Fibroblast of villous mesenchyme (primary cell): ENCODE data around the gene SPATS2. TPM values are rescaled to one million over a fixed set of nuclear protein-coding genes. Genes with fewer than 3 reads are reported as not detected.
A peak's percentile ranks its signal among the peaks of the same experiment; 100 is the strongest.

ENCODE experiments used
- DNase-seq: peaks from one replicate; pipeline ENCODE4 v3.0.0-alpha.2; 2010; ENCODE audit warnings: low read depth
- H3K4me3 ChIP-seq: 2 replicates; pipeline ENCODE4 v1.5.1; 2011; ENCODE audit warnings: low read depth, mild to moderate bottlenecking, low read length
- total RNA-seq: library from RNA; depleted of rRNA; stranded (reverse); fragments of >200 nt; gene quantifications from 2 replicates; pipeline ENCODE4 v1.2.3, GENCODE V29; 2012
- TF ChIP-seq, protein P1 (sequence below): IDR thresholded peaks from 2 replicates; pipeline ENCODE4 v1.5.1; 2012; ENCODE audit warnings: low read depth, mild to moderate bottlenecking, low read length; ENCODE audit not compliant: insufficient read depth

SPATS2 gene
- total RNA-seq, 1 donor: 32.4 TPM

DNA sequence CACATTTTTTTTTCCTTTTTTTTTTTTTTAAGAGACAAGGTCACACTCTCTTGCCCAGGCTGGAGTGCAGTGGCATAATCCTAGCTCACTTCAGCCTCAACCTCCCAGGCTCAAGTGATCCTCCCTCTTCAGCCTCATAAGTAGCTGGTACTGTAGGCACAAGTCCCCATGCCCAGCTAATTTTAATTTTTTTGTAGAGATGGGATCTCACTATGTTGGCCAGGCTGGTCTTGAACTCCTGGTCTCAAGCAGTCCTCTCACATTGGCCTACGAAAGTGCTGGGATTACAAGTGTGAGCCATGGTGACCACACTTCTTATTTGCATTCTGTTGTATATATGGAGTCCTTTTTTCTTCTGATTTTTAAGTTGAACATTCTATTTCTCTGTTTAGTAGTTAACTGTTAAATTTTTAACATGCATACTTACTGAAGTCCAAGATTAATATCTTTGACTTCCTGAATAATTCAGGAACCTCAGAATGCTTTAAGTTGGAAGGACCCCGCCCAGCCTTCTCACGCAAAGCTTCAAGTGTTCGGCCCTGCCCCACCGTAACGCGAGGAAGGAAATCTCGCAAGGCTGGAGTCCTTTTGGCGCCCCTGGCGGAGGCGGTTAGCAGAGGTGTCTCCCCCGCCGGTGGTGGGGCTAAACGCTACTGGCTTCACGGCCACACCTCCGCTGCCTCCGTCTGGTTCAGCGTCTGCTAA is 21.6 kb downstream of the SPATS2 start:
- TF ChIP-seq, protein P1, sequence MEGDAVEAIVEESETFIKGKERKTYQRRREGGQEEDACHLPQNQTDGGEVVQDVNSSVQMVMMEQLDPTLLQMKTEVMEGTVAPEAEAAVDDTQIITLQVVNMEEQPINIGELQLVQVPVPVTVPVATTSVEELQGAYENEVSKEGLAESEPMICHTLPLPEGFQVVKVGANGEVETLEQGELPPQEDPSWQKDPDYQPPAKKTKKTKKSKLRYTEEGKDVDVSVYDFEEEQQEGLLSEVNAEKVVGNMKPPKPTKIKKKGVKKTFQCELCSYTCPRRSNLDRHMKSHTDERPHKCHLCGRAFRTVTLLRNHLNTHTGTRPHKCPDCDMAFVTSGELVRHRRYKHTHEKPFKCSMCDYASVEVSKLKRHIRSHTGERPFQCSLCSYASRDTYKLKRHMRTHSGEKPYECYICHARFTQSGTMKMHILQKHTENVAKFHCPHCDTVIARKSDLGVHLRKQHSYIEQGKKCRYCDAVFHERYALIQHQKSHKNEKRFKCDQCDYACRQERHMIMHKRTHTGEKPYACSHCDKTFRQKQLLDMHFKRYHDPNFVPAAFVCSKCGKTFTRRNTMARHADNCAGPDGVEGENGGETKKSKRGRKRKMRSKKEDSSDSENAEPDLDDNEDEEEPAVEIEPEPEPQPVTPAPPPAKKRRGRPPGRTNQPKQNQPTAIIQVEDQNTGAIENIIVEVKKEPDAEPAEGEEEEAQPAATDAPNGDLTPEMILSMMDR: peak; percentile 21
- DNase-seq: peak; percentile 21
- H3K4me3 ChIP-seq: no peak overlapping the region

DNA sequence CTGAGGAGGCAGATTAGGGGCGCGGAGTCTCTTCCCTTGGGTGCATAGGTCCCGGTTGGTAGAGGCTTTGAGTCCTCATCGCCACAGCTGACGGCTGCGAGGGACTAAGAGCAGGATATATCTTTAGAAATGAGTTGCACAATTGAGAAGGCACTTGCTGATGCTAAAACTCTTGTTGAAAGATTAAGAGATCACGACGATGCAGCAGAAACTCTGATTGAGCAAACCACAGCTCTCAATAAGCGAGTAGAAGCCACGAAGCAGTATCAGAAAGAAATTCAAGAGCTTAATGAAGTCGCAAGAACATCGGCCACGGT is 22.1 kb downstream of the SPATS2 start:
- no peak for DNase-seq
- H3K4me3 ChIP-seq: no peak overlapping the region
- TF ChIP-seq, protein P1: no peak

DNA sequence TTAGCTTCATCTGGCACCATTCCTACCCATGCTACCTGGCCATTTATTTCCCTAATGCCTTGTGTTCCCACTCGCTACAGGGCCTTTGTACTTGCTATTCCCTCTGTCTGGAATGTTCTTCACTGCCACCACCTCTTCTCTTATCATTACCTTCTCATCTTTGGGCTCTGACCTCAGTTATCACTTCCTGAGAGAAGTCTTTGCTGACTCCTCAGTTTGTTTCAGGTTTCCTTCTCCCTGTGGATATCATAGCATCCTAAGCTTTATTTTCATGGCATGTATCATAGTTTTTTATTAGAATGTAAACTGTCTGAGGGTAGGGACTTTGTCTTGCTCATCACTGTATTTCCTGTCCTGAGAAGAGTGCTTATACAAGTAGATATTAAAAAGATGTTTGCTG is 29.7 kb downstream of the SPATS2 start:
- no peak for DNase-seq
- H3K4me3 ChIP-seq: no peak overlapping the region
- TF ChIP-seq, protein P1: no peak

DNA sequence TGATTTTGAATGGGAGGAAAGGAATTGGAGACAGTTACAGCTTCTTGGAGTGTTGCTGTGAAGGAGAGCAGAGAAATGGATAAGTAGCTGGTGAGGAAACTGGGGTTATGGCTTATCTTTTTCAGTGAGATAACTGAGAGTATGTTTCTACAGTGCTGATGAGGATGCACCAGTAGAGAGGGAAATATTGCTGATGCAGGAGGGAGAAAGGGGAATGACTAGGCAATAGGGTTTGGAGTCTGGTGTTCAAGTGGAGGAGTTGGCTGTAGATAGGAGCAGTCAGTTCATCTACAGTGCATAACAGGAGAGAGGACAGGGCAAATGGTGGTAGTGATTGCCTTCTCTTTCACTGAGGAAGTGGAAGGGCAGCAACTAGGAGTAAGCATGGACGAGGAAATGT is 33.0 kb downstream of the SPATS2 start:
- DNase-seq: no peak
- TF ChIP-seq, protein P1: no peak
- H3K4me3 ChIP-seq: no peak overlapping the region

DNA sequence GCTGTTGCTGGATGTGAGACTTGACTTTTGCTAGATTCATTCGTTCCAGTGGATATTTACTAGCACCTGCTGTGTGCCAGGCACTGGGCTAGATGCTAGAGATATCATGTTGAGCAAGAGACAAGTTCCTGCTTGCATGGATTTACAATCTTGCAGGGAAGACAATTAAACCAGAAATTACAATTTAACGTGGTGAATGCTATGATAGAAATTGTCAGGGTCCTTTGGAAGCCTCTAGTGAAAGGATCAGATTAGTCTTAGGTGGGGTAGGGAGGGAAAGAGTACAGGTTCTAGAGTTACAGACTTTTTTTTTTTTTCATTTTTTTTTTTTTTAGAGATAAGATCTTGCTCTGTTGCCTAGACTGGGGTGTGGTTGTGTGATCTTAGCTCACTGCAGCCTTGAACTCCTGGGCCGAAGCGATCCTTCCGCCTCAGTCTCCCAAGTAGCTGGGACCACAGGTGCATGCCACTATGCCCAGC is 36.7 kb downstream of the SPATS2 start:
- no peak overlapping the region for H3K4me3 ChIP-seq
- TF ChIP-seq, protein P1: no peak
- no peak for DNase-seq

DNA sequence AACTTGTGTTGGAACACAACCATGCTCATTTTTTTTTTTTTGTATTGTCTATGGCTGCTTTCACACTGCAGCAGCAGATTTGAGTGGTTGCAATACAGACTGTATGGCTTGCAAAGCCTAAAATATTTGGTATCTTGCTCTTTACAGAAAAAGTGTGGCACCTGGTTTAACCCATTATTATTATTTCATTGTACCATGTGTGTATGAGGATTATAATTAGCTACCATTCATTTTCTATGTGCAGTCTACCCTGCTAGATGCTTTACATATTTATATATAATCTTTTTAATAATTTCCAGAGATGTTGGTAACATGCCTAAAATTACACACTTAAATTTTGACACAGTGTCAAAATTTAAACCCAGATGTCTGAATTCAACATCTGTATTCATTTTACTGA is 37.7 kb downstream of the SPATS2 start:
- TF ChIP-seq, protein P1: no peak
- no peak for DNase-seq
- H3K4me3 ChIP-seq: no peak overlapping the region

DNA sequence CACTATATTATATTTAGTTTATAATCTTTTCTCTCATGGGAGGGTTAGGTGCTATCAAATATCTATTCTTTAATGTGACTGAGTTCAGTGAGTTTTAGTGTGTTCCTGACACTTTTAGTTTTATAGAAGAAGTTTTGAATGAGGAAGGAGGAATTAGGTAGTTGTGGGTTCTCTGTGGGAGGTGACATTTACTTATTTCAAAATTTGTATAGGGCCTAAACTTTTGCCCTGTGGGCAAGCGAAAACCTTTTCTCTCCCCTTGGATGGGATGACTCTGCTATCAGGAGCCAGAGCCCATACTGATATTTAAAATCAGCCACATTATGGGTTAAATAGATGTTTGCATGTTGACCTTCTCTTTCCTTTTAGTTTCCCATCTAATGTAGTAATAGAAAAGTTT is 43.6 kb downstream of the SPATS2 start:
- DNase-seq: no peak
- TF ChIP-seq, protein P1: no peak
- H3K4me3 ChIP-seq: no peak overlapping the region
